ENCODE results near the gene GTF3C6. TPM values are rescaled to one million over a fixed set of nuclear protein-coding genes. Genes with fewer than 3 reads are reported as not detected.

Gene GTF3C6
- total and polyA plus RNA-seq, 10 of the 15 experiments (the other 5 are each of a cell fraction or from before 2014, with no cell fraction given), result 42.8 to 261 (median 116) TPM

- TF ChIP-seq, protein P1, sequence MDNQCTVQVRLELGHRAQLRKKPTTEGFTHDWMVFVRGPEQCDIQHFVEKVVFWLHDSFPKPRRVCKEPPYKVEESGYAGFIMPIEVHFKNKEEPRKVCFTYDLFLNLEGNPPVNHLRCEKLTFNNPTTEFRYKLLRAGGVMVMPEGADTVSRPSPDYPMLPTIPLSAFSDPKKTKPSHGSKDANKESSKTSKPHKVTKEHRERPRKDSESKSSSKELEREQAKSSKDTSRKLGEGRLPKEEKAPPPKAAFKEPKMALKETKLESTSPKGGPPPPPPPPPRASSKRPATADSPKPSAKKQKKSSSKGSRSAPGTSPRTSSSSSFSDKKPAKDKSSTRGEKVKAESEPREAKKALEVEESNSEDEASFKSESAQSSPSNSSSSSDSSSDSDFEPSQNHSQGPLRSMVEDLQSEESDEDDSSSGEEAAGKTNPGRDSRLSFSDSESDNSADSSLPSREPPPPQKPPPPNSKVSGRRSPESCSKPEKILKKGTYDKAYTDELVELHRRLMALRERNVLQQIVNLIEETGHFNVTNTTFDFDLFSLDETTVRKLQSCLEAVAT (IDR thresholded peaks at IDR 0.05), result peak; percentile 18; the same call in 1 of the 2 replicates
- TF ChIP-seq TCF3 (IDR thresholded peaks at IDR 0.05; ENCODE audit: borderline replicate concordance, insufficient read depth, low read depth, low read length) (no peak), MYC (IDR thresholded peaks at IDR 0.05; ENCODE audit: insufficient read depth, insufficient read length, insufficient replicate concordance, low read length, severe bottlenecking) (peak; percentile 65), ATF2 (IDR thresholded peaks at IDR 0.05; ENCODE audit: low read length) (no peak), HCFC1 (IDR thresholded peaks at IDR 0.05; ENCODE audit: low read length) (peak; percentile 73), SUPT20H (IDR thresholded peaks at IDR 0.05; ENCODE audit: borderline replicate concordance, control insufficient read depth, low read depth, low read length) (no peak), POLR2A (IDR thresholded peaks at IDR 0.05; ENCODE audit: low read depth, low read length) (peak; percentile 100), NFYA (IDR thresholded peaks at IDR 0.05; ENCODE audit: borderline replicate concordance, low read depth, low read length) (no peak), NFIC (IDR thresholded peaks at IDR 0.05; ENCODE audit: low read depth, low read length) (no peak), RFX5 (IDR thresholded peaks at IDR 0.05; ENCODE audit: low read depth, low read length) (no peak), MTA3 (IDR thresholded peaks at IDR 0.05; ENCODE audit: borderline replicate concordance, low read length) (no peak), MXI1 (IDR thresholded peaks at IDR 0.05; ENCODE audit: low read depth, low read length) (peak; percentile 96), MEF2A (IDR thresholded peaks at IDR 0.05; ENCODE audit: insufficient read depth, low read depth, low read length) (0 out of 2 replicates have a peak, but pooled peaks have one; percentile 16), JUND (IDR thresholded peaks at IDR 0.05; ENCODE audit: low read depth, low read length) (no peak), GABPA (IDR thresholded peaks at IDR 0.05; ENCODE audit: low read depth) (peak; percentile 77), SRF (IDR thresholded peaks at IDR 0.05; ENCODE audit: low read depth in 2 of 2, low read length in 2 of 2) (0 out of 4 replicates have a peak, but pooled peaks of 1 of the 2 experiments have one; percentile 14), CREM (IDR thresholded peaks at IDR 0.05; ENCODE audit: low read depth) (peak; percentile 76)
- TF ChIP-seq, protein P2, sequence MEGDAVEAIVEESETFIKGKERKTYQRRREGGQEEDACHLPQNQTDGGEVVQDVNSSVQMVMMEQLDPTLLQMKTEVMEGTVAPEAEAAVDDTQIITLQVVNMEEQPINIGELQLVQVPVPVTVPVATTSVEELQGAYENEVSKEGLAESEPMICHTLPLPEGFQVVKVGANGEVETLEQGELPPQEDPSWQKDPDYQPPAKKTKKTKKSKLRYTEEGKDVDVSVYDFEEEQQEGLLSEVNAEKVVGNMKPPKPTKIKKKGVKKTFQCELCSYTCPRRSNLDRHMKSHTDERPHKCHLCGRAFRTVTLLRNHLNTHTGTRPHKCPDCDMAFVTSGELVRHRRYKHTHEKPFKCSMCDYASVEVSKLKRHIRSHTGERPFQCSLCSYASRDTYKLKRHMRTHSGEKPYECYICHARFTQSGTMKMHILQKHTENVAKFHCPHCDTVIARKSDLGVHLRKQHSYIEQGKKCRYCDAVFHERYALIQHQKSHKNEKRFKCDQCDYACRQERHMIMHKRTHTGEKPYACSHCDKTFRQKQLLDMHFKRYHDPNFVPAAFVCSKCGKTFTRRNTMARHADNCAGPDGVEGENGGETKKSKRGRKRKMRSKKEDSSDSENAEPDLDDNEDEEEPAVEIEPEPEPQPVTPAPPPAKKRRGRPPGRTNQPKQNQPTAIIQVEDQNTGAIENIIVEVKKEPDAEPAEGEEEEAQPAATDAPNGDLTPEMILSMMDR (IDR thresholded peaks at IDR 0.05 in 2 of 3, conservative IDR thresholded peaks at IDR 0.05 in 1 of 3; ENCODE audit: control insufficient read depth in 2 of 3, extremely low read depth in 1 of 3, insufficient read depth in 1 of 3, low read depth in 3 of 3, low read length in 3 of 3), result no peak
- TF ChIP-seq, protein P3, sequence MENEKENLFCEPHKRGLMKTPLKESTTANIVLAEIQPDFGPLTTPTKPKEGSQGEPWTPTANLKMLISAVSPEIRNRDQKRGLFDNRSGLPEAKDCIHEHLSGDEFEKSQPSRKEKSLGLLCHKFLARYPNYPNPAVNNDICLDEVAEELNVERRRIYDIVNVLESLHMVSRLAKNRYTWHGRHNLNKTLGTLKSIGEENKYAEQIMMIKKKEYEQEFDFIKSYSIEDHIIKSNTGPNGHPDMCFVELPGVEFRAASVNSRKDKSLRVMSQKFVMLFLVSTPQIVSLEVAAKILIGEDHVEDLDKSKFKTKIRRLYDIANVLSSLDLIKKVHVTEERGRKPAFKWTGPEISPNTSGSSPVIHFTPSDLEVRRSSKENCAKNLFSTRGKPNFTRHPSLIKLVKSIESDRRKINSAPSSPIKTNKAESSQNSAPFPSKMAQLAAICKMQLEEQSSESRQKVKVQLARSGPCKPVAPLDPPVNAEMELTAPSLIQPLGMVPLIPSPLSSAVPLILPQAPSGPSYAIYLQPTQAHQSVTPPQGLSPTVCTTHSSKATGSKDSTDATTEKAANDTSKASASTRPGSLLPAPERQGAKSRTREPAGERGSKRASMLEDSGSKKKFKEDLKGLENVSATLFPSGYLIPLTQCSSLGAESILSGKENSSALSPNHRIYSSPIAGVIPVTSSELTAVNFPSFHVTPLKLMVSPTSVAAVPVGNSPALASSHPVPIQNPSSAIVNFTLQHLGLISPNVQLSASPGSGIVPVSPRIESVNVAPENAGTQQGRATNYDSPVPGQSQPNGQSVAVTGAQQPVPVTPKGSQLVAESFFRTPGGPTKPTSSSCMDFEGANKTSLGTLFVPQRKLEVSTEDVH (IDR thresholded peaks at IDR 0.05; ENCODE audit: low read depth, partially characterized antibody), result no peak
- TF ChIP-seq, protein P4, sequence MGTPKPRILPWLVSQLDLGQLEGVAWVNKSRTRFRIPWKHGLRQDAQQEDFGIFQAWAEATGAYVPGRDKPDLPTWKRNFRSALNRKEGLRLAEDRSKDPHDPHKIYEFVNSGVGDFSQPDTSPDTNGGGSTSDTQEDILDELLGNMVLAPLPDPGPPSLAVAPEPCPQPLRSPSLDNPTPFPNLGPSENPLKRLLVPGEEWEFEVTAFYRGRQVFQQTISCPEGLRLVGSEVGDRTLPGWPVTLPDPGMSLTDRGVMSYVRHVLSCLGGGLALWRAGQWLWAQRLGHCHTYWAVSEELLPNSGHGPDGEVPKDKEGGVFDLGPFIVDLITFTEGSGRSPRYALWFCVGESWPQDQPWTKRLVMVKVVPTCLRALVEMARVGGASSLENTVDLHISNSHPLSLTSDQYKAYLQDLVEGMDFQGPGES (IDR thresholded peaks at IDR 0.05), result no peak
Observed at GRCh38 chr6:110958329-110959192, at the start of gene GTF3C6 (continued).

Data from GM12878 (cell line).